Bronchial epithelial cell (primary cell): ENCODE measurements around the gene OTOP2. TPM values are rescaled to one million over a fixed set of nuclear protein-coding genes. Genes with fewer than 3 reads are reported as not detected.

Experiments used
- DNase-seq: peaks from one replicate; pipeline ENCODE4 v3.0.0-alpha.2; 2010; ENCODE audit warnings: low read depth
- FAIRE-seq: peaks from 2 replicates; lab custom pipeline; 2011; peaks lifted over from hg19 to GRCh38; lab: Jason Lieb, UNC
- H3K27me3 ChIP-seq: 2 replicates; pipeline ENCODE4 v1.5.1; 2011; ENCODE audit warnings: low read length; ENCODE audit not compliant: control insufficient read depth, insufficient read depth
- H3K36me3 ChIP-seq: 2 replicates; pipeline ENCODE4 v1.5.1; 2011; ENCODE audit warnings: low read length; ENCODE audit not compliant: control insufficient read depth, insufficient read depth
- H3K4me3 ChIP-seq: 2 replicates; pipeline ENCODE4 v1.5.1; 2011; ENCODE audit warnings: mild to moderate bottlenecking, low read depth, low read length, control low read depth
- CTCF ChIP-seq: IDR thresholded peaks from 2 replicates; pipeline ENCODE4 v1.5.1; 2011; ENCODE audit warnings: mild to moderate bottlenecking, moderate library complexity, low read length, control low read depth, inconsistent platforms; ENCODE audit not compliant: insufficient read depth, severe bottlenecking
- total RNA-seq: library from RNA; depleted of rRNA; stranded (reverse); fragments of >200 nt; gene quantifications from 2 replicates; pipeline ENCODE4 v1.2.1, GENCODE V29; 2014

The OTOP2 gene
- total RNA-seq, 1 donor from 2014 or later: not detected

DNA sequence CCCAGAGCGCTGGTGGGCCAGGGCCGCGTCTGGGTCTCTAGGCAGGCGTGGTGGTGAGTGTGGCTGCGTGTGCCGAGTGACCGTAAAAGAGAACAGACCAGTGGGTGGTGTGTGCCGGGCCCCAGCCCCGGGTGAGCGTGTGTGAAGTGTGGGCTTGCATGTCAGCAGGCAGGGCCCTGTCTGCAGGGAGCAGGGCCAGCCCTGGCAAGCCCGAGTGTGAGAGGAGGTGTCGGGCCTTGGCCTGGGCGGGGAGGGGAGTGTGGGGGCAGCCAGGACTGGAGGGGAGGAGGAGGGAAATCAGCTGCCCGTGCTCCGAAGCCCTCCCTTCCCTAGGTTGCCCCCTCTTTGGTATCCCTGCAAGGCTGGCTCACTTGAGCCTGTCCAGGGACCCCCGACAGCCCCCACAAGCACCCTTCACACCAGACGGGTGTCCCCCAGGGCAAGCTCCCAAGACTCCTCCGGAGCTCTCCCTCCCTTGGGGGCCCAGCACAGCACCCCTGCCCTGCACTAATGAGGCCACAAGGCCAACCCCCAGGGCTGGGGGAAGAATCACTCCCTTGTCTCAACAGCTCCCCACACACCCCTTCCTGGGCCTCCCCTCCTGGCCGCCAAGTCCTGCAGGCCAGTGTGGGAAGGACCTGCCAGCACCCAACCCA, 2.9 kb upstream of the OTOP2 start:
- H3K4me3 ChIP-seq: no peak overlapping the region
- H3K27me3 ChIP-seq: peaks cover 15% of the 10 kb centered on the region
- TF ChIP-seq CTCF: no peak
- FAIRE-seq: no peak
- DNase-seq: peak; percentile 46
- no peaks in the 10 kb centered on the region for H3K36me3 ChIP-seq

GRCh38 chr17:74921769-74922168, 2.3 kb upstream of the OTOP2 start:
- H3K4me3 ChIP-seq: no peak overlapping the region
- DNase-seq (no peak), FAIRE-seq (no peak)
- peaks cover 15% of the 10 kb centered on the region for H3K27me3 ChIP-seq
- TF ChIP-seq CTCF: no peak
- no peaks in the 10 kb centered on the region for H3K36me3 ChIP-seq

GRCh38 chr17:74922172-74922571, 1.9 kb upstream of the OTOP2 start:
- TF ChIP-seq CTCF: no peak
- peaks cover 17% of the 10 kb centered on the region for H3K27me3 ChIP-seq
- peak overlapping the region; percentile 48 for H3K4me3 ChIP-seq

DNA sequence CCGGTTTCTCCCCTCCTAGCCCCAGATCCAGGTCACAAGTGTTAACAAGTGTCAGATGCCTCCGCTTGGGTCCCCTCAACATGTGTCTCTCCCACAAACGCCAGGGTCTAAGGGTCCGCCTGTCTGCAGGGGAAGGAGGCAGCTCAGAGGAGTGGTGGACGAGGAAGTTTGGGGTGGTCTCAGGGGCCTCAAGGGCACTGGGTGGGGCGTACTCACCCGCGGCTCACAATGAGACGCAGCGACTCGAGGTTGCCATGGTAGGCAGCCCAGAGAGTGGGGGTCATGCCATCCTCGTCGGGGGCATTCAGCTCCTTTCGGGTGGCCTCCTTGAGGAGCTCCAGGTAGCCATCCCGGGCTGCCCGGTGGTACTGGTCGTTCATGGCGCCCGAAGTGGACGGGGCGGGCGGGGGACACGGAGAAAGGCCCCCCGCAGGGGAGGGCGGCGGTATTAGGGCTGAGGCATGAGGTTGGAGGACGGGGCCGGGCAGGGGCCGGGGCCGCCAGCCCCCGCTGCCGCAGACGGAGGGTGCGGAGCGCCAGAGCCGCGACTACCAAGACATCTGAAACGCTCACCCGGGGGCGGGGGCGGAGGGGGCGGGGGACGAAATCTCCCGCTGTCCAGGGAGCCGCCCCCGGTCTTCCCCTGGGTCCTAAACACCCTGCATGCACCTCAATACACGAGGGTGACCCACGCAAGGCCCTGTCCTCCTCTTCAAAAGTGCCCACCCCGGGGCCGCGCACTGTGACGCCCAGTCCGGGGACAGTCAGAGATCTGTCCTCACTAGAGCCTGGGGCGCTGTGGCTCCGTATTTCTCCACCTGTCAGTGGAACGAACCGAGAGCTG, 1.2 kb upstream of the OTOP2 start, which contains the start of gene USH1G:
USH1G (minus strand) TSS at position 562 of the 844 bp plus-strand sequence; CDS start at position 380, 182 bp downstream.
- H3K27me3 ChIP-seq: peaks cover 17% of the 10 kb centered on the region
- peak within 1 kb of the TSS; percentile 48 for H3K4me3 ChIP-seq
- FAIRE-seq: no peak
- no peak for TF ChIP-seq CTCF
- no peak for DNase-seq
- H3K36me3 ChIP-seq: no peaks in the 10 kb centered on the region

More at GRCh38 chr17:74922172-74922571, 1.9 kb upstream of the OTOP2 start:
- no peak for DNase-seq
- no peak for FAIRE-seq
- no peaks in the 10 kb centered on the region for H3K36me3 ChIP-seq

DNA sequence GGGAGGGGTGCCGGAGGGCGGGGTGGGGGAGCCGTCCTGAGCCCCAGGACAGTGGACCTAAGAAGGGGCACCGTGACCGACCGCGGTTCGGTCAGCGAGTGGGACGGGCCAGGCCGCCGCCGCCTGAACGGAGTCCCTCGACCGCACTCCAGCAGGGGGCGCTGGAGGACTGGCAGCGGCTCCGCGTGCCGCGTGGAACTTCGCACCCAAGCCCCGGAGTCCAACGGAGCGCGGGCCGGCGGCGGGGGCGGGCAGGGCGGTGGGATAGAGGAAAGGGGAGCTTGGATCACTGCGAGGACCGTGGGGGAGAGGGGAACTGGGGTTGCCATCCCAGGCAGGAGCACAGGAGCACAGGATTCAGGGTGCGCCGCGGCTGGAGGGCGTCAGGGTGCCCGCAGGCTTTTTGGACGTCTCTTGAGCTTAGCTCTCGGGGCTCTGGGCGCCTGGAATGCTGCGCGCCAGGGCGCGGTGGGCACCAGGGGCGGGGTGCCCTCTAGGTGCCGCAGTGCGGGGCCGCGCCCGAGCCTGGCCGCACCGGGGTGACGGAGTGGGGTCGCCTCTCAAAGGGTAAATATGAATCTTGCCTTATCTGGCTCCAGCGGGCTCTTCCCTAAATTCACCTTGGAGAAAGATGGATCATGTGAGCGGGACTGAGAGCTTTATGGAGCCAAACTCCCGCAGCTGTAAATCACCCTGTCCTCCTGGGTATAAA, 379 bp upstream of the OTOP2 start:
- TF ChIP-seq CTCF: peak; percentile 92
- peaks cover 17% of the 10 kb centered on the region for H3K27me3 ChIP-seq
- DNase-seq (no peak), FAIRE-seq (no peak)
- H3K4me3 ChIP-seq: peak overlapping the region; percentile 48
- H3K36me3 ChIP-seq: no peaks in the 10 kb centered on the region
